Measurements from ENCODE around the gene PHACTR2.
"Not testable (repeated sequence)": the region's sequence is repeated elsewhere in the genome, so short reads cannot be mapped to it uniquely, and the experiment has no call there.

The PHACTR2 gene

GRCh38 chr6:143773506-143774150 is 95.9 kb downstream of the PHACTR2 start:
- DNase-seq, result no peak

GRCh38 chr6:143774347-143774746 is 96.6 kb downstream of the PHACTR2 start:
- DNase-seq, result no peak

- no peak for DNase-seq
These were observed 97.6 kb downstream of the PHACTR2 start for GRCh38 chr6:143775336-143775735.

- DNase-seq, result no peak
These were observed 101.2 kb downstream of the PHACTR2 start for GRCh38 chr6:143778926-143779325.

GRCh38 chr6:143782481-143782880 is 104.7 kb downstream of the PHACTR2 start:
- DNase-seq, result no peak

- no peak for DNase-seq
These were observed 105.3 kb downstream of the PHACTR2 start for GRCh38 chr6:143783077-143783476.

- DNase-seq, result no peak
These were observed 106.6 kb downstream of the PHACTR2 start for GRCh38 chr6:143784316-143784715.

GRCh38 chr6:143786371-143786770 is 108.6 kb downstream of the PHACTR2 start:
- not testable (repeated sequence) for DNase-seq

- DNase-seq, result no peak
These were observed 114.9 kb downstream of the PHACTR2 start for GRCh38 chr6:143792402-143793279.

GRCh38 chr6:143793280-143793619 is 115.5 kb downstream of the PHACTR2 start:
- DNase-seq, result no peak

- DNase-seq, result not testable (repeated sequence)
These were observed 118.8 kb downstream of the PHACTR2 start for GRCh38 chr6:143796551-143796950.

- not testable (repeated sequence) for DNase-seq
These were observed 120.7 kb downstream of the PHACTR2 start for GRCh38 chr6:143798487-143798886.

GRCh38 chr6:143802833-143803565 is 125.2 kb downstream of the PHACTR2 start:
- DNase-seq, result no peak

- DNase-seq, result no peak
These were observed 126.2 kb downstream of the PHACTR2 start for GRCh38 chr6:143803769-143804568.

GRCh38 chr6:143804835-143805239 is 127.1 kb downstream of the PHACTR2 start:
- DNase-seq, result no peak

- no peak for DNase-seq
These were observed 128.7 kb downstream of the PHACTR2 start for GRCh38 chr6:143806282-143807102.

GRCh38 chr6:143807103-143807772 is 129.5 kb downstream of the PHACTR2 start:
- no peak for DNase-seq

GRCh38 chr6:143810745-143811144 is 133.0 kb downstream of the PHACTR2 start:
- no peak for DNase-seq

GRCh38 chr6:143811501-143812157 is 133.9 kb downstream of the PHACTR2 start:
- DNase-seq, result no peak

GRCh38 chr6:143817621-143818020 is 139.9 kb downstream of the PHACTR2 start:
- no peak for DNase-seq

GRCh38 chr6:143821359-143821758 is 143.6 kb downstream of the PHACTR2 start:
- DNase-seq, result no peak
